HG03103 (cell line): ENCODE results near the gene ZSWIM8.
A peak's percentile ranks its signal among the peaks of the same experiment; 100 is the strongest.
"Not testable (repeated sequence)": the region's sequence is repeated elsewhere in the genome, so short reads cannot be mapped to it uniquely, and the experiment has no call there.

Source experiments
- ATAC-seq: cut with Tn5 transposase; IDR thresholded peaks from one replicate; pipeline ENCODE4 v1.9.1; 2021; ENCODE audit warnings: low read depth; ENCODE audit not compliant: unreplicated experiment

Gene ZSWIM8

GRCh38 chr10:73796035-73796434 lies 10.6 kb downstream of the ZSWIM8 start:
- not testable (repeated sequence) for ATAC-seq

- ATAC-seq = no peak
Observed at GRCh38 chr10:73796766-73797165, 11.4 kb downstream of the ZSWIM8 start.

- no peak for ATAC-seq
Observed at GRCh38 chr10:73797324-73798025, 12.1 kb downstream of the ZSWIM8 start.

GRCh38 chr10:73798087-73798486 lies 12.7 kb downstream of the ZSWIM8 start:
- ATAC-seq = no peak

- no peak for ATAC-seq
Observed at GRCh38 chr10:73798927-73799560, 13.6 kb downstream of the ZSWIM8 start.

- ATAC-seq = no peak
Observed at GRCh38 chr10:73799899-73800559, 14.6 kb downstream of the ZSWIM8 start.

- no peak for ATAC-seq
Observed at GRCh38 chr10:73800560-73801252, 15.3 kb downstream of the ZSWIM8 start.

- ATAC-seq = no peak
Observed at GRCh38 chr10:73801253-73801590, 15.8 kb downstream of the ZSWIM8 start.

- no peak for ATAC-seq
Observed at GRCh38 chr10:73802276-73802991, 17.0 kb downstream of the ZSWIM8 start.

- ATAC-seq = peak; percentile 59
Observed at GRCh38 chr10:73803680-73804286, 18.4 kb downstream of the ZSWIM8 start.

- ATAC-seq = no peak
Observed at GRCh38 chr10:73806176-73806950, 21.0 kb downstream of the ZSWIM8 start.

GRCh38 chr10:73807471-73807870 lies 22.1 kb downstream of the ZSWIM8 start:
- no peak for ATAC-seq

- no peak for ATAC-seq
Observed at GRCh38 chr10:73808021-73808815, 22.8 kb downstream of the ZSWIM8 start.

- no peak for ATAC-seq
Observed at GRCh38 chr10:73809061-73809818, 23.8 kb downstream of the ZSWIM8 start.

- ATAC-seq = no peak
Observed at GRCh38 chr10:73810358-73810734, 24.9 kb downstream of the ZSWIM8 start.

GRCh38 chr10:73810735-73811465 lies 25.5 kb downstream of the ZSWIM8 start:
- peak; percentile 27 for ATAC-seq

GRCh38 chr10:73812657-73813056 lies 27.3 kb downstream of the ZSWIM8 start:
- ATAC-seq = no peak
